Hindlimb muscle (tissue), 1 donor: ENCODE measurements around the gene WNT8B. TPM values are rescaled to one million over a fixed set of nuclear protein-coding genes. Genes with fewer than 3 reads are reported as not detected.
A peak's percentile ranks its signal among the peaks of the same experiment; 100 is the strongest.

ENCODE experiments used
- DNase-seq: peaks from one replicate; pipeline ENCODE4 v3.0.0-alpha.2; 2013
- polyA plus RNA-seq: library from polyadenylated mRNA; unstranded; fragments of 120-200 nt; gene quantifications from one replicate; pipeline ENCODE4 v1.2.1, GENCODE V29; 2013; ENCODE audit not compliant: insufficient read length

WNT8B gene
- polyA plus RNA-seq, 1 donor = 0.09 TPM

DNA sequence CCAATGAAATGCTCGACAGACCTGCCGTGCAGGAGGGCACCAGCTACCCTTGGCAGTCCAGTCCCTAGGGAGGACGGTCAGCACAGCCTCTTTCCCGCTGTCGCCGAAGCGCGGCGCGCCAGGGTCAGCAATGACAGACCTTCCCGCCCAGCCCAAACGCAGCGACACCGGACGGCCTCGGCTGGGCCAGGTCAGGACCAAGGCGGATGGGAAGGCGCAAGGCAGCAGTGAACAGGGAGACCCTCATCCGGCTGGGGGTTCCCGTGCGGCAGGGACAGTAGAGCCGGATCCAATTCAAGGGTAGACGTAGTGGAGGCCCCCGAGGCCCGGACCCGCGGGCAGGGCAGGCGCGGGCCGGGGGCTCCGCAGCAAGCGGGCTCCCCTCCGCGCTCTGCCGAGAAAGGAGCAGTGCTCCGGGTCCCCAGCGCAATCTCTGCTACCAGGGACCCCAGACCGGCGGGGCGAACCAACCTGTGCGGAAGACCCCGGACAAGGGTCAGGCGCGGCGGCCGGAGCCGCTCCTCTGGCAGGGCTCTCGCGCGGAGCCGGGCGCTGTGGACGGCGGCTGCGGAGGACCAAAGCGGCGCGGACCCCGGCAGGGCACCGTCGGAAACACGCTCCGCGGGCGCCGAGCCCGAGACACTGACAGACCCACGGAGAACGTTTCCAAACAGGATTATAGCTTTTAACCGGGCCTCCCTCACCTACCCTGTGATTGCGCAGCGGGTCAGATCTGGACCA, 56.7 kb downstream of the WNT8B start, which contains the start of gene SEC31B:
TSS of gene SEC31B (minus strand) at position 551 of the 741 bp plus-strand sequence. CDS start 2,909 bp downstream, outside the sequence.
- no peak for DNase-seq

GRCh38 chr10:100520811-100521210, 58.0 kb downstream of the WNT8B start:
- no peak for DNase-seq

DNA sequence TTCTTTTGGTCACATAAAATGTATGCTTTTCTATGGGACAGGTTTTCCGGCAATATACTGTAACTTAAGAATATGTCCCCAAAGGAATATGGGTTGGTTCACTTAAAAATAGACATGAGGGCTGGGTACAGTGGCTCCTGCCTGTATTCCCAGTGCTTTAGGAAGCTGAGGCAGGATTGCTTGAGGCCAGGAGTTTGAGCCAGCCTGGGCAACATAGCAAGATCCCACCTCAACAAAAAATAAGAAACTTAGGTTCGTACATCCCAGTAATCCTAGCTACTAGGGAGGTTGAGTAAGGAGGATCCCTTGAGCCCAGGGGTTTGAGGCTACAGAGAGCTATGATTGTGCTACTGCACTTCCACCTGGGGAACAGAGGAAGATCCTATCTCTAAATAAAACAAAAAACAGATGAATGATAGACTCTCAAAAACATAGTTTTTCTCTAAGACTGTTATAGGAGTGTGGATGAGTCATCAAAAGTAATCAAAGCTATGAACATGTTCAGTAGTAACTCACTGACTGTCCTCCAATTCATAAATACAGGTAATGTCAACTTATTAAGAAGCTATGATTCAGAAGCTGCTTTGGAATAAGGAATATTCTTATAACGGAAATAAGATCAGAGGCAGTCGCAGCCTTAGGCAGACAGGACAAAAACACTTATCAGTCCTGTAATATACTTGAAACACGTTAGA, 59.4 kb downstream of the WNT8B start:
- DNase-seq = no peak

DNA sequence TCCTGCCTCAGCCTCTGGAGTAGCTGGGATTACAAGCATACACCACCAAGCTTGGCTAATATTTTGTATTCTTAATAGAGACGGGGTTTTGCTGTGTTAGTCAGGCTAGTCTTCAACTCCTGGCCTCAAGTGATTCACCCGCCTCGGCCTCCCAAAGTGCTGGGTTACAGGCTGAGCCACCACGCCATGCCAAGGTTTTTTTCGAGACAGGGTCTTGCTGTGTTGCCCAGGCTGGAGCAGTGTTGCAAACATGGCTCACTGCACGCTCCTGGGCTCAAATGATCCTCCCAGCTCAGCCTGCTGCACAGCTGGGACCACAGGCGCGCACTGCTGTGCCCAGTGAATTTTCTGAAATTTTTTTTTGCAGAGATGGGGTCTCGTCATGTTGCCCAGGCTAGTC, 60.1 kb downstream of the WNT8B start:
- DNase-seq = no peak

GRCh38 chr10:100524206-100524605, 61.4 kb downstream of the WNT8B start:
- no peak for DNase-seq

DNA sequence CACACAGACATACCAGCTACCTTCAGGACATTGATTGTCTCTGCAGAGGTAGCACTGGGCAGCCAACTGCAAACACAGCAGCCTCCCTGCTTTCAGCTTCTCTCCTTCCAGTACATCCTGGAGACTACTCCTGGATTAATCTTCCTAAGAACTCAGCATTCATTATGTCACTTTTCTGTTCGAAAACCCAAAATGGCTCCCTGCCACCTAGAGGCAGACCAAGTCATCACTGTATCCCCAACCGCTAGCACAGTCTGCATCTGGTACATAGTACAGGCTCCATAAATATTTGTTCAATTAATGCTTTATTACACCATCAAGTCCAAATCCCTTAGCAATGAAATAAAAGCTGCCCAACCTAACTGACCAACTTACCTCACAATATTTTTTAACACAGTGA, 61.8 kb downstream of the WNT8B start:
- no peak for DNase-seq

DNA sequence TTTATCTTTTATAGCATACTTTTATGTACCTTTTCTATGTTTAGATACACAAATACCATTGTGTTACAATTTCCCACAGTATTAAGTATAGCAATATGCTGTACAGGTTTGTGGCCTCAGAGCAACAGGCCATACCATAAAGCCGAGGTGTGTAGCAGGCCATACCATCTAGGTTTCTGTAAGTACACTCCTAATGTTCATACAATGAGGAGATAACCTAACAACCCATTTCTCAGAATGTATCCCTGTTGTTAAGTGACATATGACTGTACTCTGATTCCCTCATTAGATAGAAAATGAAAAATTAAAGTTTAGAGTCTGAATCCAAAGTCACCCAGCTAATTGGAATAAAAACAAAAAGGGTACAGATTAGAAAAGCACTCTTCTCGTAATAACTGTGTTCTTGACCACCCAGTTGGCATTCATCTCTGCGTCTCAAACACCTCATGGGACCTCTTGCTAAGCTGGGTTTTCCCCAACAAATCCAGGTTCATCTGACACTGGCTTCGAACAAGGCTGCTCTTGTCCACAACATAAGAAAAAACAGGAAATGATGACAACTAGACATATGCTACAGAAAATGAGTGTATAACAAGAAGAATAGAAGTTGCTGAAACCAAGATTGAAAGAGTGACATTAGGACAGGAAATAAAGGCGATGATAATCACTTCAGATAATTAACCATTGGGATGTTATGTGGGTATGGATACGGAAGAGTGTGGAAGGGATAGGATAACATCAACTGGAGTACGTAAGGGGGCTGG, 65.5 kb downstream of the WNT8B start:
- no peak for DNase-seq

- peak; percentile 77 for DNase-seq
Observed at GRCh38 chr10:100528921-100529474, 66.2 kb downstream of the WNT8B start.

DNA sequence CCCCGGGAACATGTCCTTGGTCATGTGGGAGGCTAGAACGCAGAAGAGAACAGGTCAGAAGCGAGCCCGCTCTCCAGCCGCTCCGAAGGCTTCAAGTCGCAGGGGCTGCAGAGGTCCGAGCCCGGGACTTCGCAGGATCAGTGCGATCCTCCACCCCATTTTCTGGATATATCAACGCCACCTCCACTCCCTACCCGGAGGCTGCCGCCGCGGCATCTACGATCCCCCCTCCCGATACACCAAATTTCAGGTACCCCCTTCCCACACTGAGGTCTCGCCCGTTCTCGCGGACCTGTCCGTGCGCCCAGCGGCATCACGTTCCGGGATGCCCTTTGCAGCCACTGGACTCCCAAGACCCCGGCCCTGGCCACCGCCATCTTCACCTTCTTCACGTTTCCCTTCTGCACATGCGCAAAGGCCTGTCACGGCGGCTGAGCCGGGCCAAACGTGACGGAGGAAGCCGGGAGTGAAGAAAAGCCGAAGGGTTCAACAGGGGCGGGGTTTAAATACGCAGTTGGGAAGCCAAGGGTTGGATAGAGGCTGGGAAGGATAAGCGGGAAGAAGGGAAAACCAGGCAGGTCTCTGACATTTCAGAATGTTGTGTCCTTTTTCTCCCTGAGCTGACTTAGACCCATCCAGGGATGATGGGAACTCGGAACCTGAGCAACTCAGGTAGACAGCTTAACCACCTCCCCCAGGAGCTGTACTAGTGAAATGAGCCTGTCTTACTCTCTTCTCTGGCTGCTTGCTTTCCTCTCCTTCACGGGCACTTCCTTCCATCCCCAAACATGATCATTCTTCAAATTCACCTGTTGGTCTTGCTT, 66.9 kb downstream of the WNT8B start, which contains the start of gene NDUFB8:
TSS of gene NDUFB8 (minus strand) at position 397 of the 824 bp plus-strand sequence. CDS start at position 377, 20 bp downstream.
- DNase-seq = peak; percentile 90

DNA sequence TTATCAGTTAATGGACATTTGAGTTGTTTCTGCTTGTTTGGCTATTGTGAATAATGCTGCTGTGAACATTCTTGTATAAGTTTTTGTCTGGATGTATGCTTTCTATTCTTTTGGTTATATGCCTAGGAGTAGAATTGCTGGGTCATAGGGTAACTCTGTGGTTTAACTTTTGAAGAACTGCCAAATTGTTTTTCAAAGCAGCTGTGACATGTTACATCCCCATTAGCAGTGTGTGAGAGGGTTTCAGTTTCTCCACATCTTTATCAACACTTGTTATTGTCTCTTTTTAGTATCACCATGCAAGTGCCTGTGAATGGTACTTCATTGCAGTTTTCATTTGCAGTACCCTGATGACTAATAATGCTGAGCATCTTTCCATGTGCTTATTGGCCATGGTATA, 69.0 kb downstream of the WNT8B start:
- DNase-seq = no peak

Other genes with a start within 250 kb of the WNT8B start
- gene CHUK, start 233.4 kb upstream of the WNT8B start, polyA plus RNA-seq = 13.6 TPM
- gene CWF19L1, start 195.4 kb upstream of the WNT8B start, polyA plus RNA-seq = 23.4 TPM
- 22.0 TPM for gene BLOC1S2, start 176.3 kb upstream of the WNT8B start, polyA plus RNA-seq
- not detected for gene PKD2L1, start 132.8 kb upstream of the WNT8B start, polyA plus RNA-seq
- gene SCD, start 115.8 kb upstream of the WNT8B start, polyA plus RNA-seq = 28.1 TPM
- gene SEC31B, start 56.9 kb downstream of the WNT8B start, polyA plus RNA-seq = 12.4 TPM
- 118 TPM for gene NDUFB8, start 66.9 kb downstream of the WNT8B start, polyA plus RNA-seq
- 40.1 TPM for gene HIF1AN, start 72.9 kb downstream of the WNT8B start, polyA plus RNA-seq